ENCODE measurements around the gene GLDC. TPM values are rescaled to one million over a fixed set of nuclear protein-coding genes. Genes with fewer than 3 reads are reported as not detected.

GLDC gene
- total RNA-seq, 1 donor from 2014 or later: 1.7 TPM

DNA sequence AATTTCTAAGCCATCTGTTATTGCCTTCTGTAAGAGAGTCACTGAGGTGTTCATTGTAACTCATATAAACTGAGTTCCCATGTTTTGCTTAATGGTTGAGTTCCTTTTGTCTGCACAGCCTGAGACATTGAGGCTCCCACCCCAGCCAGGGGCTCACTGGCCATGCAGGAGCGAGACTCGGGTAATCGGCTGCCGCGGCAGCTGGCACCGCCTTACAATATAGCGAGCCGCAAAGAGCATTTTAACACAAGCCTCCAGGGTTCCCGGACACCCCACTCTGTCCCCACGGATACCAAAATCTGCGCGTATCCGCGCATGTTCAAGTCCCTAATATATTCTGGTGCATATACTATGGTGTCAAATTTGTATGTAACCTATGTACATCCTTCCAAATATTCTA is 24.4 kb upstream of the GLDC start:
- Histone ChIP-seq H3K36me3 (no peaks in the 10 kb centered on the region), H3K27me3 (no peaks in the 10 kb centered on the region), H3K4me3 (no peak overlapping the region), H3K9me3 (no peaks in the 10 kb centered on the region), H3K4me1 (no peaks in the 10 kb centered on the region), H3K27ac (no peak overlapping the region)
- TF ChIP-seq, protein P1, sequence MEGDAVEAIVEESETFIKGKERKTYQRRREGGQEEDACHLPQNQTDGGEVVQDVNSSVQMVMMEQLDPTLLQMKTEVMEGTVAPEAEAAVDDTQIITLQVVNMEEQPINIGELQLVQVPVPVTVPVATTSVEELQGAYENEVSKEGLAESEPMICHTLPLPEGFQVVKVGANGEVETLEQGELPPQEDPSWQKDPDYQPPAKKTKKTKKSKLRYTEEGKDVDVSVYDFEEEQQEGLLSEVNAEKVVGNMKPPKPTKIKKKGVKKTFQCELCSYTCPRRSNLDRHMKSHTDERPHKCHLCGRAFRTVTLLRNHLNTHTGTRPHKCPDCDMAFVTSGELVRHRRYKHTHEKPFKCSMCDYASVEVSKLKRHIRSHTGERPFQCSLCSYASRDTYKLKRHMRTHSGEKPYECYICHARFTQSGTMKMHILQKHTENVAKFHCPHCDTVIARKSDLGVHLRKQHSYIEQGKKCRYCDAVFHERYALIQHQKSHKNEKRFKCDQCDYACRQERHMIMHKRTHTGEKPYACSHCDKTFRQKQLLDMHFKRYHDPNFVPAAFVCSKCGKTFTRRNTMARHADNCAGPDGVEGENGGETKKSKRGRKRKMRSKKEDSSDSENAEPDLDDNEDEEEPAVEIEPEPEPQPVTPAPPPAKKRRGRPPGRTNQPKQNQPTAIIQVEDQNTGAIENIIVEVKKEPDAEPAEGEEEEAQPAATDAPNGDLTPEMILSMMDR (IDR thresholded peaks at IDR 0.05): no peak
- intact Hi-C loops (cut with DNase I): no loop called here
- ATAC-seq: no peak
- DNase-seq: no peak

DNA sequence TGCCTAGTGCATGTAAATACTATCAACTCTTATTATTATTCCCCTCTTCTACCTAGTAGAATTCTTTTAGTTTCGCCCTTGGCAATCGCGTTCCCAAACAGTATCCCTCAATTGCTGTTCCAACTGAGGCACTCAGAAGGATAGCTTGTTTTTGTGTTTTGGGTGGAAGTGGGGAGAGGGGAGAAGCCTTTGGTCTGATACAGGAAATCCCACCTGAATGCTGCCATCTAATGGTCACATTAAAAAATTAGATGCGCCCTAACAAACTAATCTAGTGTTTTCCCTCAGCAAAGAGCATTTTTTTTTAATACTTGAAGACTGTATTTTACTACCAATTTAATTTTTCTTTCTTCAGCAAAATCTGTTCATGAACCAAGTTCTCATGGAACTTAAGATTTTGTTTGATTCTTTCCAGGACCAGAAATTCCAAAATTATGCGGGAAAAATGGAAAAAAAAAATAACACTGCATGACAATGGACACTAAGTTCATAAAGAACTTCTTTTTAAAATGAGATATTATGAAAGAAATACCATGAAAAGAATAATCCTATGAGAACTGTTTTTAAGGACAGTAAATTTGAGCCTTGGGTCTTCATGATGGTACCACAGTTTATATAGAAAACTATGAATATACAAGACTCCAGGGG is 22.2 kb upstream of the GLDC start:
- peak; percentile 35 for ATAC-seq
- no peak for DNase-seq

DNA sequence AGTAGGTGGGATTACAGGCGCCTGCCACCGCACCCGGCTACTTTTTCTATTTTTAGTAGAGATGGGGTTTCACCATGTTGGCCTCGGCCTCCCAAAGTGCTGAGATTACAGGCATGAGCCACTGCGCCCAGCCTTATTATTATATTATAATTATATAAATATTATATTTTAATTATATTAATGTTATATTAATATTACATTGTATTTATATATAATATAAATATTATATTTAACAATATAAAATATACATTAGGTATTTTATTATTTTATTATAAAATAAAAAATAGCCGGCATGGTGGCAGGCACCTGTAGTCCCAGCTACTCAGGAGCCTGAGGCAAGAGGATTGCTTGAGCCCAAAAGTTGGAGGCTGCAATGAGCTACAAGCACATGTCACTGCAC is 21.6 kb upstream of the GLDC start:
- TF ChIP-seq, protein P1 (IDR thresholded peaks at IDR 0.05): no peak
- H3K4me1 ChIP-seq: no peaks in the 10 kb centered on the region
- DNase-seq (no peak), ATAC-seq (no peak)
- H3K36me3 ChIP-seq: no peaks in the 10 kb centered on the region
- H3K27ac ChIP-seq: no peak overlapping the region
- no peak overlapping the region for H3K4me3 ChIP-seq
- H3K27me3 ChIP-seq: no peaks in the 10 kb centered on the region
- intact Hi-C loops (cut with DNase I): no loop called here
- no peaks in the 10 kb centered on the region for H3K9me3 ChIP-seq

More for the DNA sequence above, 22.2 kb upstream of the GLDC start:
- no peaks in the 10 kb centered on the region for H3K9me3 ChIP-seq
- H3K4me1 ChIP-seq: no peaks in the 10 kb centered on the region
- TF ChIP-seq, protein P1 (IDR thresholded peaks at IDR 0.05): peak; percentile 59
- no peaks in the 10 kb centered on the region for H3K36me3 ChIP-seq
- H3K27ac ChIP-seq: no peak overlapping the region
- intact Hi-C loops (cut with DNase I): no loop called here
- no peaks in the 10 kb centered on the region for H3K27me3 ChIP-seq
- H3K4me3 ChIP-seq: no peak overlapping the region

DNA sequence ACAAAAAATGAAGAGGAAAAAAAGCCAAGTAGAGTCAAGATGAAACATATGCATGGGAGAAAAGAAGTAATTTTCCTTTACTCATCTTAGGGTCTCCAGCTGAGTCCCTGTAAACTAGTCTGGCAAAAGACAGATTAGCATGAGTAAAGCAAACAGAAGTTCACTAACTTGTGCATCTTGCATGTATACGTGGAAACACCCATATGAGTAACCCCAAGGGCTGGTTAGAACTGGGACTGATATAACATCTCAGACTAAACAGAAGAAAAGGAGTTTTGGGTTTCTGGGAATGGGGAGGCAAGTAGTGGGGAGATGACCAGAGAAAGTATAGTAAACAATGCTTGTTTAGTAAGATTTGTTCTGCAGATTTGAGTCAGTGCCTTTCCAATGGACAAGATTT is 20.1 kb upstream of the GLDC start:
- intact Hi-C loops (cut with DNase I): no loop called here
- TF ChIP-seq, protein P1 (IDR thresholded peaks at IDR 0.05): no peak
- H3K27me3 ChIP-seq: no peaks in the 10 kb centered on the region
- no peaks in the 10 kb centered on the region for H3K9me3 ChIP-seq
- no peaks in the 10 kb centered on the region for H3K36me3 ChIP-seq
- DNase-seq: no peak
- no peak for ATAC-seq
- no peak overlapping the region for H3K27ac ChIP-seq
- H3K4me1 ChIP-seq: no peaks in the 10 kb centered on the region
- no peak overlapping the region for H3K4me3 ChIP-seq

DNA sequence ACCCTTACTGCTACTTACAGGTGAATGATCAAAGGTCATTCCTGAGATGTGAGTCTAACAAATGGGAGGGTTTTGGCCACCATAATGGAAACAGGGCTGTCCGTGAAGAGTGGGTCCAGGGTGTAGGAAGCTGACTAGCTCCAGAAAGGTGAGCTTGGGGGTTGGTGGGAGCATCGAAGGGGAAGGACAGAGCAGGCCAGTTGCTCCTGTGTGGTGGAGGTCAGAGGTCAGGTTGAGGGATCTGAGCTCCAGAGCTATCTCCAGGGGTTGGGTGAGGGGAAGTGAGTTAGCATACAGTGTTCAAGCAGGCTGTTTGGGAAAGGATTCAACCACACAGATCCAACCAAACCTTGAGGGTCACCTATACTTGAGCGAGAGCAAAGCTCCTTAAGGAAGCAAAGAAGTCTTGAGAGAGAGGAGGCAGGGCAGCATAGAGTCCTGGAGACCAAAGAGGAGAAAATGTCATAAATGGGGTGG is 18.7 kb upstream of the GLDC start:
- Histone ChIP-seq H3K4me1 (no peaks in the 10 kb centered on the region), H3K36me3 (no peaks in the 10 kb centered on the region), H3K27ac (no peak overlapping the region), H3K4me3 (no peak overlapping the region), H3K9me3 (no peaks in the 10 kb centered on the region), H3K27me3 (no peaks in the 10 kb centered on the region)
- intact Hi-C loops (cut with DNase I): no loop called here
- TF ChIP-seq, protein P1 (IDR thresholded peaks at IDR 0.05): no peak
- DNase-seq (no peak), ATAC-seq (no peak)

DNA sequence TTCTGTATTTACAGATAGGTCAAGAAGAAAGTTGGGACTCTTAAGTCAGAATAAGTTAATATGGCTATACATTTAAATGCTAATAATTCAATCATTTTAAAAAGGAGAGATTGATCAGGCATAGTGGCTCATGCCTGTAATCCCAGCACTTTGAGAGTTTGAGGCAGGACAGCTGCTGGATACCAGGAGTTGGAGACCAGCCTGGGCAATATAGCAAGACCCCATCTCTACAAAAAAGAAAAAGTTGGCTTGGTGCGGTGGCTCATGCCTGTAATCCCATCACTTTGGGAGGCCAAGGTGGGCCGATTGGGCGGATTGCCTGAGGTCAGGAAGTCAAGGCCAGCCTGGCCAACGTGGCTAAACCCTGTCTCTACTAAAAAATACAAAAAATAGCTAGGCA is 15.0 kb upstream of the GLDC start:
- intact Hi-C loops (cut with DNase I): no loop called here
- H3K4me1 ChIP-seq: no peaks in the 10 kb centered on the region
- TF ChIP-seq, protein P1 (IDR thresholded peaks at IDR 0.05): no peak
- no peaks in the 10 kb centered on the region for H3K36me3 ChIP-seq
- H3K27me3 ChIP-seq: no peaks in the 10 kb centered on the region
- no peak overlapping the region for H3K4me3 ChIP-seq
- ATAC-seq: no peak
- H3K9me3 ChIP-seq: no peaks in the 10 kb centered on the region
- no peak for DNase-seq
- H3K27ac ChIP-seq: no peak overlapping the region
